Erythroblast (primary cell): ENCODE data around the gene KRT78.

Experiments used
- GATA1 ChIP-seq: IDR thresholded peaks from 2 replicates; pipeline ENCODE4 v1.6.1; 2011; ENCODE audit warnings: low read depth, mild to moderate bottlenecking, control low read depth, low read length, moderate library complexity
- POLR2A ChIP-seq: IDR thresholded peaks from 2 replicates; pipeline ENCODE4 v1.6.1; 2011; ENCODE audit warnings: mild to moderate bottlenecking, low read length

DNA sequence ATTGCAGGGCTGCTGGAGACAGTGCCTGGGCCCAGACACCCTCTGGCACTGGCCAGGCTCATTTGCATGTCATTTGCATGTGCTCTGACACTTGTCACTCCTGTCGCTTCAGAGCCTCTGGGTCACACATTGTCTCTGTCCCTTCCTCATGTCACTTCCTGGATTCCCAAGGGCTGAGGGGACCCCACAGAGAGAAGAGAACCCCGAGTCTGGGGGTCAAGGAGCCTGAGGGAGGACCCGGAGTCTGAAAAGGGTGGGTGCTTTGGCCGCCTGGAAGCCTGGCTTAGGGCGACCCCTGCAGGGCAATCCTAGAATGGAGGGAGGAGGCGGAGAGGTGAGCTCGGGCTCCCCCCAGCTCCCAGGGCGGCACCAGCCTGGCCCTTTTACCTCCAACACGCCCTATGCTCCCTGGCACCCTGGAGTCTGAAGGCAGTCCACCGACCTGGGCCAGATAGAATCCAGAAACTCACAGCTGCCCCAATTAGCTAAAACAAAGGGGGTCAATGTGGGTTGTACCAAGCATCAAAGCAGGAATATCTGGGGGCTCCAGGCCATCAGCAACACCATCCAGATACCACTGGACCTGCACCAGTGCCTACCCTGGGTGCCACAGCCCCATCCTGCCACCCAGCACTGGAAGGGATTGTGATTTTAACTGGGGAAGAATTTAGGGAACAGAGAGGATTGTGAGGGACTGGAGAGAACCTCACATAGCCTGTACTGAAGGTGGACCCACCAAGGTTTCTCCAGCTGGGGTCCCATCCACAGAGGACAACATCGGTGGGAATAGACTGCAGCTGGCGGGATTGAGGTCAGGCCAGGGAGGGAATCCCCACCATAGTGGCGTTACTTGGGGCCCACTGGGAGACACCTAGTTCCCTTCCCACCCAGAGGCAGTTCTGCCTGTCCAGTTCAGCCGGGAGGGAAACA is 21.8 kb upstream of the KRT78 start:
- TF ChIP-seq POLR2A: no peak
- TF ChIP-seq GATA1: no peak
